GM23338 (cell line): ENCODE data around the gene FOXD2. TPM values are rescaled to one million over a fixed set of nuclear protein-coding genes. Genes with fewer than 3 reads are reported as not detected.

Experiments used
- ATAC-seq: fragments of 200-7000 bp; cut with Tn5 transposase; 3 replicates; pipeline ENCODE4 v1.9.1; 2020
- DNase-seq: peaks from one replicate; pipeline ENCODE4 v3.0.0-alpha.2; 2015; ENCODE audit warnings: low spot score
- H2AFZ ChIP-seq: fragments of 200-600 bp; sonication (generic); 2 replicates; pipeline ENCODE4 v1.8.0; 2016; ENCODE audit warnings: antibody characterized with exemption, mild to moderate bottlenecking, moderate library complexity
- H3F3A ChIP-seq: fragments of 200-600 bp; sonication (generic); replicated peaks from 2 replicates; pipeline ENCODE4 v1.8.0; 2017; ENCODE audit warnings: antibody characterized with exemption, mixed run types, low read depth
- H3K27ac ChIP-seq: fragments of 200-600 bp; sonication (generic); 2 replicates; pipeline ENCODE4 v1.6.1; 2016; ENCODE audit warnings: low read depth
- H3K27me3 ChIP-seq: fragments of 200-600 bp; sonication (generic); 2 replicates; pipeline ENCODE4 v1.8.0; 2016; ENCODE audit warnings: mild to moderate bottlenecking, mixed run types, moderate library complexity; ENCODE audit not compliant: insufficient read depth
- H3K36me3 ChIP-seq: fragments of 200-600 bp; sonication (generic); 2 replicates; pipeline ENCODE4 v1.8.0; 2016; ENCODE audit warnings: mild to moderate bottlenecking; ENCODE audit not compliant: insufficient read depth
- H3K4me1 ChIP-seq: fragments of 200-600 bp; sonication (generic); 2 replicates; pipeline ENCODE4 v1.8.0; 2016; ENCODE audit warnings: mild to moderate bottlenecking, moderate library complexity; ENCODE audit not compliant: insufficient read depth
- H3K4me2 ChIP-seq: fragments of 200-600 bp; sonication (generic); 2 replicates; pipeline ENCODE4 v1.7.1; 2017; ENCODE audit warnings: mixed run types
- H3K4me3 ChIP-seq: fragments of 200-600 bp; sonication (generic); 2 replicates; pipeline ENCODE4 v1.6.1; 2016; ENCODE audit warnings: mixed run types
- H3K79me2 ChIP-seq: fragments of 200-600 bp; sonication (generic); replicated peaks from 2 replicates; pipeline ENCODE4 v1.8.0; 2017; ENCODE audit warnings: mild to moderate bottlenecking; ENCODE audit not compliant: insufficient read depth
- H3K9me2 ChIP-seq: fragments of 200-600 bp; sonication (generic); 2 replicates; pipeline ENCODE4 v1.8.0; 2017; ENCODE audit not compliant: insufficient read depth
- H4K20me1 ChIP-seq: fragments of 200-600 bp; sonication (generic); replicated peaks from 2 replicates; pipeline ENCODE4 v1.8.0; 2017; ENCODE audit warnings: mild to moderate bottlenecking; ENCODE audit not compliant: insufficient read depth
- H3K27ac Mint-ChIP-seq: 2 replicates; pipeline ENCODE4 v1.8.0; 2020; ENCODE audit warnings: inconsistent platforms, mild to moderate bottlenecking, moderate library complexity, mixed read lengths
- H3K27me3 Mint-ChIP-seq: 3 replicates; pipeline ENCODE4 v1.8.0; 2022; ENCODE audit warnings: low read depth, mild to moderate bottlenecking, moderate library complexity, mixed read lengths, inconsistent platforms; ENCODE audit not compliant: insufficient read depth, poor library complexity
- H3K36me3 Mint-ChIP-seq: 3 replicates; pipeline ENCODE4 v1.8.0; 2021; ENCODE audit warnings: low read depth, mild to moderate bottlenecking, inconsistent platforms, moderate library complexity, mixed read lengths
- H3K4me1 Mint-ChIP-seq: 3 replicates; pipeline ENCODE4 v1.8.0; 2020; ENCODE audit warnings: mild to moderate bottlenecking, inconsistent platforms, mixed read lengths
- H3K4me3 Mint-ChIP-seq: 3 replicates; pipeline ENCODE4 v1.8.0; 2021; ENCODE audit warnings: moderate library complexity, mild to moderate bottlenecking, inconsistent platforms, mixed read lengths
- H3K9me3 Mint-ChIP-seq: 3 replicates; pipeline ENCODE4 v1.8.0; 2020; ENCODE audit warnings: moderate library complexity, mild to moderate bottlenecking, inconsistent platforms, mixed read lengths
- EZH2 ChIP-seq: fragments of 200-600 bp; sonication (generic); IDR thresholded peaks from one replicate; pipeline ENCODE4 v1.8.0; 2017; ENCODE audit warnings: antibody characterized with exemption, mild to moderate bottlenecking, low read depth; ENCODE audit not compliant: unreplicated experiment
- EZH2phosphoT487 ChIP-seq: fragments of 200-600 bp; sonication (generic); IDR thresholded peaks from one replicate; pipeline ENCODE4 v1.8.1; 2018; ENCODE audit warnings: antibody characterized with exemption; ENCODE audit not compliant: unreplicated experiment
- JUNB ChIP-seq: IDR thresholded peaks from one replicate; pipeline ENCODE4 v1.6.1; 2016; ENCODE audit warnings: antibody characterized with exemption; ENCODE audit not compliant: unreplicated experiment
- STAT1 ChIP-seq: IDR thresholded peaks from one replicate; pipeline ENCODE4 v1.6.1; 2016; ENCODE audit warnings: antibody characterized with exemption; ENCODE audit not compliant: unreplicated experiment
- polyA plus RNA-seq: library from polyadenylated mRNA; unstranded; fragments of >200 nt; fragmentation: Nextera tagmentation; extraction: Ambion mirVana; gene quantifications from 2 replicates; pipeline ENCODE4 v1.2.1, GENCODE V29; 2016
- total RNA-seq: library from RNA; depleted of rRNA; stranded (reverse); fragments of >200 nt; shearing (Covaris generic); gene quantifications from 2 replicates; pipeline ENCODE4 v1.2.3, GENCODE V29; 2014
- TF ChIP-seq, protein P1 (sequence below), 2 experiments: fragments of 200-600 bp in 1 of 2; sonication (generic) in 1 of 2; conservative IDR thresholded peaks; 2 replicates each; pipeline versions ENCODE4 v1.5.1 to v1.6.1; 2016 to 2017; ENCODE audit warnings: antibody characterized with exemption in 2 of 2, low read depth in 2 of 2, mild to moderate bottlenecking in 2 of 2, moderate library complexity in 1 of 2
- TF ChIP-seq, protein P2 (sequence below): IDR thresholded peaks from one replicate; pipeline ENCODE4 v1.6.1; 2018; ENCODE audit warnings: antibody characterized with exemption; ENCODE audit not compliant: unreplicated experiment

Gene FOXD2
- total and polyA plus RNA-seq, 2 experiments from 2014 or later, result 0.28 TPM; not detected in 1

GRCh38 chr1:47417170-47418044 is 20.4 kb upstream of the FOXD2 start:
- Histone ChIP-seq H3K79me2 (no peaks in the 10 kb centered on the region), H3K4me2 (peak overlapping the region; percentile 72), H3K27ac (no peak overlapping the region), H3K4me1 (no peaks in the 10 kb centered on the region; the same call in 1 of the 2 replicates), H3K27me3 (peaks cover 95% of the 10 kb centered on the region), H3F3A (no peaks in the 10 kb centered on the region), H3K4me3 (peak overlapping the region; percentile 56), H4K20me1 (no peaks in the 10 kb centered on the region), H3K36me3 (no peaks in the 10 kb centered on the region), H2AFZ (0 out of 2 replicates have a peak overlapping the region, but pooled peaks have one; percentile 59), H3K9me2 (no peaks in the 10 kb centered on the region)
- Mint-ChIP-seq H3K27me3 (peaks cover 71% of the 10 kb centered on the region), H3K27ac (no peak overlapping the region), H3K9me3 (no peaks in the 10 kb centered on the region; the same call in 1 of the 3 replicates), H3K4me3 (peak overlapping the region; percentile 69), H3K4me1 (peaks cover 11% of the 10 kb centered on the region), H3K36me3 (peaks cover 6% of the 10 kb centered on the region; the same call in 1 of the 3 replicates)
- ATAC-seq (peak; percentile 60), DNase-seq (peak; percentile 57)
- TF ChIP-seq, protein P1, sequence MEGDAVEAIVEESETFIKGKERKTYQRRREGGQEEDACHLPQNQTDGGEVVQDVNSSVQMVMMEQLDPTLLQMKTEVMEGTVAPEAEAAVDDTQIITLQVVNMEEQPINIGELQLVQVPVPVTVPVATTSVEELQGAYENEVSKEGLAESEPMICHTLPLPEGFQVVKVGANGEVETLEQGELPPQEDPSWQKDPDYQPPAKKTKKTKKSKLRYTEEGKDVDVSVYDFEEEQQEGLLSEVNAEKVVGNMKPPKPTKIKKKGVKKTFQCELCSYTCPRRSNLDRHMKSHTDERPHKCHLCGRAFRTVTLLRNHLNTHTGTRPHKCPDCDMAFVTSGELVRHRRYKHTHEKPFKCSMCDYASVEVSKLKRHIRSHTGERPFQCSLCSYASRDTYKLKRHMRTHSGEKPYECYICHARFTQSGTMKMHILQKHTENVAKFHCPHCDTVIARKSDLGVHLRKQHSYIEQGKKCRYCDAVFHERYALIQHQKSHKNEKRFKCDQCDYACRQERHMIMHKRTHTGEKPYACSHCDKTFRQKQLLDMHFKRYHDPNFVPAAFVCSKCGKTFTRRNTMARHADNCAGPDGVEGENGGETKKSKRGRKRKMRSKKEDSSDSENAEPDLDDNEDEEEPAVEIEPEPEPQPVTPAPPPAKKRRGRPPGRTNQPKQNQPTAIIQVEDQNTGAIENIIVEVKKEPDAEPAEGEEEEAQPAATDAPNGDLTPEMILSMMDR (conservative IDR thresholded peaks at IDR 0.05; ENCODE audit: low read depth in 2 of 2), result no peak
- TF ChIP-seq EZH2phosphoT487 (peak; percentile 88), STAT1 (no peak), EZH2 (peak; percentile 90)

DNA sequence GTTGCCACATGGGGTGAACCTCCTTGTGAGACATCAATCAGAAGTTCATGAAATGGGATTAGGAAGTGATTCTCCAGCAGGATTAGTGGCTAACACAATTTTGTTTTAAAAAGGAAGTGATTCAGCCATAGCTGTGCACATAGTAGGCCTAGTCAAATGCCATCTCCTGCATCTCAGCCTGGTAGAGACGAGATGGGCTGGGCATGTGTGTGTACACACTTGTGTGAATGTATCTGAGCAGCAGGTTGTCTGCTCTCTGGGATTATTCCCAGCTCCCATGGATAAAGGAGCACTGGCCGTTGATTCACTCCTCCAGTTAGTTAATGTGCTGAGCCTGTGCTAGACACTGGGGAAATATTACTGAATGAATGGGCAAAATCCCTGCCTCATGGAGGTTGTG is 19.7 kb upstream of the FOXD2 start:
- ATAC-seq (no peak), DNase-seq (no peak)
- TF ChIP-seq EZH2 (peak; percentile 7), JUNB (no peak)
- Histone ChIP-seq H3K79me2 (no peaks in the 10 kb centered on the region), H3K4me3 (no peak overlapping the region), H3K36me3 (no peaks in the 10 kb centered on the region), H3K27me3 (peaks cover 99% of the 10 kb centered on the region), H3K4me2 (no peak overlapping the region), H4K20me1 (no peaks in the 10 kb centered on the region), H3K9me2 (no peaks in the 10 kb centered on the region), H2AFZ (no peak overlapping the region), H3K27ac (no peak overlapping the region), H3F3A (no peaks in the 10 kb centered on the region), H3K4me1 (no peaks in the 10 kb centered on the region; the same call in 1 of the 2 replicates)
- no peak overlapping the region for H3K27ac Mint-ChIP-seq
- peaks cover 72% of the 10 kb centered on the region for H3K27me3 Mint-ChIP-seq
- peaks cover 11% of the 10 kb centered on the region for H3K4me1 Mint-ChIP-seq
- peaks cover 6% of the 10 kb centered on the region; the same call in 1 of the 3 replicates for H3K36me3 Mint-ChIP-seq
- H3K9me3 Mint-ChIP-seq, result no peaks in the 10 kb centered on the region; the same call in 1 of the 3 replicates
- H3K4me3 Mint-ChIP-seq, result no peak overlapping the region

DNA sequence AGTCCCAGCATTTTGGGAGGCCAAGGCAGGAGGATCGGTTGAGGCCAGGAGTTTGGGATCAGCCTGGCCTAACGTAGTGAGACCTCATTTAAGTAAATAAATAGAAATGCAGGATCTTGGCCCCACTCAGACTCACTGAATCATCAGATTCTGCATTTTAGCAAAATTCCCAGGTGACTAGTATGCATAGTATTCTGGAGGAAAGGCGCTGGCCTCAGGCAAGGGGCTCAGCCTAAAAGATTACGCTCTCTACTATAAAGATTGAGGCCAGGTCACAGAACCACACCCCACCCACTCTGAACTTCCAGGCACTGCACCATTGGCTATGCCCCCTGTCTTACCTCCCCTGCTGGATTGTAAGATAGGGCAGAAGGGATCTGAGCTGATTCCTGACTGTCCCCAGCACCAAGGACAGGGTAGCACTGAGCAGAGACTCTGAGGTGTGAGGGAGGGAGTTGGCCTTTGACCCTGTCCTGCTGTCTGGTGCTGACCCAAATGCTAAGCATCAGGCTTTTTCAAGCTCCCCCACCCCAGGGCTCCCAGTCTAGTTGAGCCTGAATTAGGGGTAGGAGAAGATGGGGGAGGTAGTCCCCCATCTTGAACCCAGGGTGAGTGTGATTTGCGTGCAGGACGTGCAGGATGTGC is 19.0 kb upstream of the FOXD2 start:
- no peaks in the 10 kb centered on the region; the same call in 1 of the 2 replicates for H3K4me1 ChIP-seq
- H3K9me3 Mint-ChIP-seq, result no peaks in the 10 kb centered on the region; the same call in 1 of the 3 replicates
- no peak overlapping the region for H3K4me3 ChIP-seq
- peaks cover 11% of the 10 kb centered on the region for H3K4me1 Mint-ChIP-seq
- no peak overlapping the region for H3K27ac Mint-ChIP-seq
- peaks cover 69% of the 10 kb centered on the region for H3K27me3 Mint-ChIP-seq
- peaks cover 6% of the 10 kb centered on the region; the same call in 1 of the 3 replicates for H3K36me3 Mint-ChIP-seq
- no peaks in the 10 kb centered on the region for H3K36me3 ChIP-seq
- H3F3A ChIP-seq, result no peaks in the 10 kb centered on the region
- H3K4me3 Mint-ChIP-seq, result no peak overlapping the region
- peaks cover 98% of the 10 kb centered on the region for H3K27me3 ChIP-seq
- DNase-seq (no peak), ATAC-seq (no peak)
- no peak for TF ChIP-seq STAT1
- TF ChIP-seq, protein P2, sequence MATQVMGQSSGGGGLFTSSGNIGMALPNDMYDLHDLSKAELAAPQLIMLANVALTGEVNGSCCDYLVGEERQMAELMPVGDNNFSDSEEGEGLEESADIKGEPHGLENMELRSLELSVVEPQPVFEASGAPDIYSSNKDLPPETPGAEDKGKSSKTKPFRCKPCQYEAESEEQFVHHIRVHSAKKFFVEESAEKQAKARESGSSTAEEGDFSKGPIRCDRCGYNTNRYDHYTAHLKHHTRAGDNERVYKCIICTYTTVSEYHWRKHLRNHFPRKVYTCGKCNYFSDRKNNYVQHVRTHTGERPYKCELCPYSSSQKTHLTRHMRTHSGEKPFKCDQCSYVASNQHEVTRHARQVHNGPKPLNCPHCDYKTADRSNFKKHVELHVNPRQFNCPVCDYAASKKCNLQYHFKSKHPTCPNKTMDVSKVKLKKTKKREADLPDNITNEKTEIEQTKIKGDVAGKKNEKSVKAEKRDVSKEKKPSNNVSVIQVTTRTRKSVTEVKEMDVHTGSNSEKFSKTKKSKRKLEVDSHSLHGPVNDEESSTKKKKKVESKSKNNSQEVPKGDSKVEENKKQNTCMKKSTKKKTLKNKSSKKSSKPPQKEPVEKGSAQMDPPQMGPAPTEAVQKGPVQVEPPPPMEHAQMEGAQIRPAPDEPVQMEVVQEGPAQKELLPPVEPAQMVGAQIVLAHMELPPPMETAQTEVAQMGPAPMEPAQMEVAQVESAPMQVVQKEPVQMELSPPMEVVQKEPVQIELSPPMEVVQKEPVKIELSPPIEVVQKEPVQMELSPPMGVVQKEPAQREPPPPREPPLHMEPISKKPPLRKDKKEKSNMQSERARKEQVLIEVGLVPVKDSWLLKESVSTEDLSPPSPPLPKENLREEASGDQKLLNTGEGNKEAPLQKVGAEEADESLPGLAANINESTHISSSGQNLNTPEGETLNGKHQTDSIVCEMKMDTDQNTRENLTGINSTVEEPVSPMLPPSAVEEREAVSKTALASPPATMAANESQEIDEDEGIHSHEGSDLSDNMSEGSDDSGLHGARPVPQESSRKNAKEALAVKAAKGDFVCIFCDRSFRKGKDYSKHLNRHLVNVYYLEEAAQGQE, result peak; percentile 44
- no peaks in the 10 kb centered on the region for H3K9me2 ChIP-seq
- no peaks in the 10 kb centered on the region for H4K20me1 ChIP-seq
- H3K79me2 ChIP-seq, result no peaks in the 10 kb centered on the region
- no peak overlapping the region for H3K27ac ChIP-seq
- no peak overlapping the region for H3K4me2 ChIP-seq
- H2AFZ ChIP-seq, result no peak overlapping the region
